ENCODE measurements around the gene BNC2.
"Not testable (repeated sequence)": the region's sequence is repeated elsewhere in the genome, so short reads cannot be mapped to it uniquely, and the experiment has no call there.

Gene BNC2

DNA sequence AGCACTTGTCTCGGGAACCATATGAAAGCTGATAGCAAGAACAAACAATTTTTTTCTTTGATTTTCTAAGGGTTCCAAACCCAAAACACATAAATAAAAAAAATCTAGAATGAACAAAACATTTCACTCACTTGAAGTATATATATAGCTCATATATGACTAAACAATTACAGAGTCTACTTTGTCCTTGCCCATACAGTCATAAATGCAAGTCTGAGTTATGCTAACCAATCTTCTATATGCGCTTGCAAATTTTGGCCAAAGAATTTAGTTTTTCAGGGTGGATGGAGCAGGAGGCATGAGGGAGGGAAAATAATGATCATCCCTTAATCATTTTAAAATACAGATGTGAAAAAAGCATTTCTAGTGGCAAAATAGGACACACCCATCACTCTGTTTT is 370.1 kb downstream of the BNC2 start:
- no peak for DNase-seq (ENCODE audit: low spot score)

DNA sequence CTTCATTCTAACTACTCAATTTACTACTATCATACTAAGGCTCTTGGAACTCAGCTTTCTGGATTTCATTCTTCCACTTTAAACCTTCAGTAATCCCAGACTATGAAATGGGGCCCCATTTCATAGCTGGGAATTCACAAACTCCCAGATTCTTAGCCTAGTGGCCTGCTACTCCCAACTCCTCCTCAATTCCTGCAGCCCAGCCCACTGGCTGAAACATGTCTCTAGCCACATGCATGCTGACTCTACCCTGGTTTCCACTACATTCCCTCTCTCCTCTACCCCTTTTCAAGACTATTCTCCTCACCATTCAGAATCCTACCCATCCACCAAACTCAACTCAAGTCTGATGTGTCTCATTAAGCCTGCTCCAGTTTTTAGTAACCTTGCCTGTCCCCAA is 370.6 kb downstream of the BNC2 start:
- DNase-seq (ENCODE audit: low spot score): no peak

- no peak for DNase-seq (ENCODE audit: low spot score)
Measured at GRCh38 chr9:16496908-16497307, 373.6 kb downstream of the BNC2 start.

DNA sequence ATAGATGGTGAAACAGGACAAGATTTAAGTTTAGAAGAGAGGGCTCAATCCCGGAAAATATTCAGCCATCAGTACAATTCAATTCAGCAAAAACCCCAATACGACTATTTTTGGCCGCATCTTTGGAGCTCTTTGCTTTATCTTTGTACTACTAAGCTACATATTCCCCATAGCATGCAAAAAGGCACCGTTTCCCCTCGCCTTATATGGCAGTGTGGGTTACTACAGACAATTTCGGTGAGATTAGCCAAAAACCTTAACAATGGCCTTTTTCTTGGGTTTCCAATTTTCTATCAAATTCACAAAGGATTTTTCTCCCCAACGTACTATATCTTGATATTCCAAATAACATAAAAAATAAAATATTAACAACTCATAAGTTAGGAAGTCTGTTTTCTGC is 382.6 kb downstream of the BNC2 start:
- no peak for DNase-seq (ENCODE audit: low spot score)

DNA sequence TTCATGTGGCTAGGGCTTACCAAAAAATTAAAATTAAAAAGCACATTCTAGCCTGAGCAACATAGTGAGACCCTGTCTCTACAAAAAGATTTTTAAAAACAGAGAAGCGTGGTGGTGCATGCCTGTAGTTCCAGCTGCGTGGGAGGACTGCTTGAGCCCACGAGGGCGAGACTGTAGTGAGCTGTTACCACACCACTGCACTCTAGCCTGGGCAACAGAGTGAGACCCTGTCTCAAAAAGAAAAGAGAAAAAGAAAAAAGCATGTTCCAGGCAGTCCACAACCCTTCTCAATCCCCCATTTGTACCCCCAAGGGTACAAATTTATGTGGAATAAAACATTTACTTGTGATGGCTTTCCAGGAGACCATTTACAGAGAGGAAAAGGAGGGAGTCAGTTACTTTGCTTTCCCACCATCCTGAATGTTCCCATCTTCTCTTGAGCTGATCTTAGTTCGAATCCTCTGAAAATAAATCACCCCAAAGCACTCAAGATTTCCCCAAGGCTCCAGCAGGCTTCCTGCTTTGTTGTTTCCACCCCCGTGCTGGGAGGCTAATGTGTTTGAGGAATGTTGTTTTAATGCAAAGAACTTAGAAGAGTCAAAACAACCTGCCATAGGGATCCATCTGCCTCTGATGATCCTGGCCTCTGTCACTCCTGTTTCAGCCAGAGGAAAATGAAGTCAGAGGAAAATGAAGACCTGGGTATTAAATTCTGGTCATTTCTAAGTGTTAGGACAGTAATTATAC is 384.7 kb downstream of the BNC2 start:
- DNase-seq (ENCODE audit: low spot score): no peak

DNA sequence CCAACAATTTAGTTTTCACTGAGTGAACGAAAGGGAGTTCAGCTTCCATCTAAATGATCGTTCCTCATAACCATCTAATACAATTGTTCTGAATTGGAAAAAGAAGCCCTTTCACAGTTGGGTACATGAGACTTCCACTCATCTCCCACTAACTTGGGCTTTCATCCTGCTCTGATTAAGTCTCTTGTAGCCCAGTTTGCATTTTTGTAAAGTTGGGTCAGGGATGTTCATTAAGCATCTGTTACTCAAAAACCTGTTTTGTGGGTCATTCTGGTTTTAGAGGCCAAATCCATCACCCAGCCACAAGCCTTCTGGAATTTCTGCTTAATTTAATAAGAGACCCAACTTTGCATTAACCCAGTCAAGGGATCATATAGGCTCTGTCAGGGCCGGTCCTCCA is 385.3 kb downstream of the BNC2 start:
- DNase-seq (ENCODE audit: low spot score): no peak

GRCh38 chr9:16484744-16485143 is 385.7 kb downstream of the BNC2 start:
- DNase-seq (ENCODE audit: low spot score): no peak

DNA sequence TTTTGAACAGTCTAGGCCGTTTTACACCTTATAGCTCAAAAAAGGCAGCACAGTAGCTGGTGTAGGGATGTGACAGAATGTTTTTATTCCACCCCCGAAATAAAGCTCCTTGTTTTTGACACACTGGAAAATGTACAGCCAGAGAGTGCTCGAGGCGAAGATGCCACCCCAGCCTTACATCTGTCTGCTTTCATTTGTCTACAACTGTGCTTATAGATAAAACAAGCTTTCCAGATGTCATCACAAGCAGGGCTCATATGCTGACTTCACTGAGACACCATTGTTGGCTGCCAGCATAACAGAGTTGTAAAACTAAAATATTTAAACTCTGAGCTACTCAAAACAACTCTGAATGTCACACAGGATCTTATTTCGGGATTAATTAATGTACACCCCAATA is 386.3 kb downstream of the BNC2 start:
- DNase-seq (ENCODE audit: low spot score): no peak

- DNase-seq (ENCODE audit: low spot score): no peak
Measured at GRCh38 chr9:16482764-16483163, 387.7 kb downstream of the BNC2 start.

DNA sequence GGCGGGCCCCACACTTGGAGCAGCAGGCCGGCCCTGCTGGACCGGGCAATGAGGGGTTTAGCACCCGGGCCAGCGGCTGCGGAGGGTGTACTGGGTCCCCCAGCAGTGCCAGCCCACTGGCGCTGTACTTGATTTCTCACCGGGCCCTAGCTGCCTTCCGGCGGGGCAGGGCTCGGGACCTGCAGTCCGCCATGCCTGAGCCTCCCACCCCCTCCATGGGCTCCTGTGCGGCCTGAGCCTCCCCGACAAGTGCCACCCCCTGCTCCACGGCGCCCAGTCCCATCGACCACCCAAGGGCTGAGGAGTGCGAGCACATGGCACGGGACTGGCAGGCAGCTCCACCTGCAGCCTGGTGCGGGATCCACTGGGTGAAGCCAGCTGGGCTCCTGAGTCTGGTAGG is 389.9 kb downstream of the BNC2 start:
- not testable (repeated sequence) for DNase-seq (ENCODE audit: low spot score)

DNA sequence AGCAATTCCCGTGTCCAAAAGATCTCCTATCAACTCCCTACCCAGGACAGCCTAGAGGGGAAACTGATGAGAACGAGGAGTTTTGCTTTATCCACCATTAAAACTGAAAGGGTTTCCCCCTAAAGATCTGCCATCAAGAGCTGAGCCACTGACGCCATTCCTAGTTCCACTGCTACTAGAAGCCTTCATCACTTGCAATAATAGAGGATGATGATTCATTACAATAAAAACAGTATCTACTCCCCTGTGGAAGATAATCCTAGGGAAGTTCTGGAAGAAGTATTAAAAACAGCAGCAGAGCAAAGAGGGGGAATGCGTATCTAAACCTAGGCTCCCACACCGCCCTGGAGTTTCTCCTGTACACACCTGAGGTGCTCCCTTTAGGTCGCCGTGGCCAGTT is 394.5 kb downstream of the BNC2 start:
- DNase-seq (ENCODE audit: low spot score): no peak

DNA sequence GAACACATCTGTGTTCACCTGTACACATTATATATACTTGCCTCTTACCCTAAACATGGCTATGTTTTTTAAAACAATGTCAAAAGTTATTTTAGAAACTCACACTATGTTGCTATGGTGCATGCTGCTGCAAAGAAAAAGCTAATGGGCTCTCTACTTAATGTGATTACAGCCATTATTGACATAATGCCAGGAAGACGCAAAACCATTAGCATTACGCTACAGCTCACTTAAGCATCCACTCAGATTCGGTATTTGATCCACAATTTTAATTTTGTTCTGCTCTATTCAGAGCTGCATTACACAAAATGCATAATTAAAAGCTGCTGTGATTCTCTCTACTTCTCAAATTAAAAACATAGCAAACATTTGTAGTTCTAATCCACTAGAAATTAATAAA is 395.2 kb downstream of the BNC2 start:
- no peak for DNase-seq (ENCODE audit: low spot score)

- DNase-seq (ENCODE audit: low spot score): no peak
Measured at GRCh38 chr9:16469184-16469583, 401.3 kb downstream of the BNC2 start.

DNA sequence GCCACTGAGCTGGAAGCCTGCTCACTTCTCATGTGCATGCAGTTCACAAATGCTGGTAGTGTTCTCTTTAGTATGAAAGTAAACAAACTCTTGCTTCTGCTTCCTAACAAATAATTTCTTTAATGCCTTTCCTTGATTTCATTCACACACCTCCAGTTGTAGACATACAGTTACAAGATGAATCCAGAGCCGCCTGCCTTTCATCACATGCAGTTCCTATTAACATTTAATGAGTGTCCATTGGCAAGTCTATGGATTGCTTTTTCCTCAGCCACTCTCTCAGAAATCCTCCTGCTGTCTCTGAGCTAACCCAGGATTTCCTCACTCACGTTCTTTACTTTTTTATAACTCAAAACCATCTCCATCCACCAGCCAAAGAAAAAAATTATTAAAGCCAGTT is 408.6 kb downstream of the BNC2 start:
- no peak for DNase-seq (ENCODE audit: low spot score)

GRCh38 chr9:16461137-16461840 is 409.2 kb downstream of the BNC2 start:
- DNase-seq (ENCODE audit: low spot score): no peak

GRCh38 chr9:16460696-16461095 is 409.8 kb downstream of the BNC2 start:
- no peak for DNase-seq (ENCODE audit: low spot score)

DNA sequence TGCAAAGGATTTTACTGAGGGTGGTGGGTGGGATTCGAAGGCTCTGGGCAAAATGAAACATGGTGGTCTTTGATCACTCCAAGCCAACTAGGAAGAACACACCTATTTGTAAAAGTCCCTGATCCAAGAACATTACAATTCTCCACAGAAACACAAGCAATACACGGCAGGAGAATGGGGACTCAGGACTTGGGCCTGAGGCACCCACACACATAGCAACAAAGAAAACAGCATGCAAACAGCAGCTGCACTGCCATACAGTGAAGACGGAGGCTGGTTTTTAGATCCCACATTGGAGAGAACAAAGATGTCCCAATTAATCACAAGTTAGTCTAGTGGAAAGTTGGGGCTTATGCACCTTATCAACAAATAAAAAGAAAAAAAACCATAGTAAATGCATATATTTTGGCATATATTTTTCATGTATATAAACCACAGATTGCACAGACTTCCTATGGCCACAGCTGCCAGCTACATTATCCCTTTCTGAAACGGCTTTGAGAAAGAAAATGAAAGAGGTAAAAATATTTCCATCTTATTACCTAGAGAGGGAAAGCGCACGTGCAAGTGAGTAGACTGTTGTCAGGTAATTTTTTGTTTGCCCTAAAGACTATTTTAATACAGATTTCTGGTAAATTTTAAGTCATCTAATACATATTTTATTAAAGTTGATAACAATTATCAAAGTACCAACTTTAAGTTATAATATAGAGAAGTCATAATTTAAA is 410.9 kb downstream of the BNC2 start:
- DNase-seq (ENCODE audit: low spot score): no peak

DNA sequence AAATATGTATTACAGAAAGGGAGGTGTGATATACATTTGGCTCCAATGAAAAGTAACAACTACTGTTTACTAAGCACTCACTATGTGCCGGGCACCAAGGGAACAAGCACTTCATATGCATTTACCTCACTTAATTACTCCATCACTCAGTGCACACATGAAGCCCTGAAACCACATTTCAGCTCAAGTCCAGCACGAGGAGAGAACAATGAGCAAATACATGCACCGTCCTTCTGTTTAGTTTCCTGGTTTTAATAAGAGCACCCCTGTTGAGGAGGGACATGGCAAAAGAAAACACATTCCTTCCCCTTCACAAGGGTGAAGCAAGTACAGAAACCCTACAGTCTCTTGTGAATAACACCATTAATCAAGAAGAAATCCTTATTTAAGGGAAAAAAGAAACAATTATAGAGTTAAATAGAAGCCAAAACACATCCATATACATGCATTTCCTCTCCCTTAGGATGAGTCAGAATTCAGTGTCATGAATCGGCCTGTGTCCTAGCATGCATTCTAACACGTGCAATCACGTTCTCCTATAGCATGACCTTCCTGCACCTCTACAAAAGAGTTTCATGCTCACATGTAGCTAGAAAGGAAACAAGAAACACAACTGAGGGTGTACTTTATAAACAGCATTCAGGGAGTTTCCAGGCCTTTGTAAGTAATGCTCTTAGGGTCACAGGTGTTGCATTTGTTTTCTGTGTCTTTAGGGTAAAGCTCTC is 411.6 kb downstream of the BNC2 start:
- DNase-seq (ENCODE audit: low spot score): no peak

- no peak for DNase-seq (ENCODE audit: low spot score)
Measured at GRCh38 chr9:16455842-16456241, 414.6 kb downstream of the BNC2 start.

GRCh38 chr9:16453390-16453789 is 417.1 kb downstream of the BNC2 start:
- no peak for DNase-seq (ENCODE audit: low spot score)

DNA sequence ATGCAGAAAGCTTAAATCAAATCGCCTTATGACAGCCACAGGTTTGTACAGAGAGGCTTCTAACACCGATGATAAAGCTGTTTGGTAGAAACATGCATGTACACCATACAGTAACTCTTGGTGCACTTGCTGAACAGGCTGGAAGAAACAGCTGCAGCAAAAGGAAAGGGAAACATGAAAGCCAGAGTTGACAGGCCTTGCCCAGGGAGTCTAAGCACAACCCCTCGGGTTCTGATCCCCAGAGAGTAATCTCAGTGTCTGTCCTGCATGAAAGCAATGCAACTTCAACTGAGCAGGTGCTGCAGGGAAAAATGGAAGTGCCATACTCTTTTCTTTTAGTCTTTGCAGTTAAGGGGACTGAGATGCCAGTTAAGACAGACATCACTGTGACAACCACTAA is 419.9 kb downstream of the BNC2 start:
- DNase-seq (ENCODE audit: low spot score): no peak

DNA sequence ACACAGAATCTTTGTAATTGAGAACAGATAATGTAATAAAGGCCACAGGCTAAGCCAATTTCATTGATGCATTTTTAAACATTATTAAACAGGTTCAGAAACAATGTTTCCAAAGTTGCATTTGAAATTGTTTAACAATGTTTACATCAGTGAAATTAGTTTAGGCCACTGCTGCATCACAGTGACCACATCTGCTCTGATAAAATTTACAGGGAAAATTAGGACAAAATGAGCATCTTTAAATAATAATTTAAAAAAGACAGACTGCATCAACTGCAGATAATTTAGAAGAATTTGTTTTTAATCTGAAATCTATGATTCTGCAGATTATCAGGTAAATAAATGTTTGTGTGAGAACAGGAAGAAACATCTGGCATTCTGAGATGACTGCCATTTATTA is 420.4 kb downstream of the BNC2 start:
- DNase-seq (ENCODE audit: low spot score): no peak

All from hematopoietic multipotent progenitor cell treated with erythropoietin and hydrocortisone succinate and interleukin-3 and kit ligand, for 17 days (in vitro differentiated cells).